Gastrocnemius medialis (tissue), 4 donors: Measurements from ENCODE around the gene RBM19.

Experiments used
- POLR2A ChIP-seq, 2 donors: fragments of 450-650 bp; IDR thresholded peaks; one replicate each; pipeline ENCODE4 v1.6.1; 2017; ENCODE audit warnings: antibody characterized with exemption in 2 of 2, mild to moderate bottlenecking in 2 of 2, moderate library complexity in 2 of 2
- TF ChIP-seq, protein P1 (sequence below), 5 experiments: fragments of 450-650 bp in 3 of 5; fragments of 200-600 bp in 2 of 5; sonication (generic) in 2 of 5; IDR thresholded peaks in 4 of 5; conservative IDR thresholded peaks in 1 of 5; 1 replicate in 4 of 5; 2 replicates in 1 of 5; pipeline ENCODE4 v1.5.1; 2016 to 2019; ENCODE audit warnings: antibody characterized with exemption in 5 of 5, mild to moderate bottlenecking in 3 of 5, moderate library complexity in 3 of 5

DNA sequence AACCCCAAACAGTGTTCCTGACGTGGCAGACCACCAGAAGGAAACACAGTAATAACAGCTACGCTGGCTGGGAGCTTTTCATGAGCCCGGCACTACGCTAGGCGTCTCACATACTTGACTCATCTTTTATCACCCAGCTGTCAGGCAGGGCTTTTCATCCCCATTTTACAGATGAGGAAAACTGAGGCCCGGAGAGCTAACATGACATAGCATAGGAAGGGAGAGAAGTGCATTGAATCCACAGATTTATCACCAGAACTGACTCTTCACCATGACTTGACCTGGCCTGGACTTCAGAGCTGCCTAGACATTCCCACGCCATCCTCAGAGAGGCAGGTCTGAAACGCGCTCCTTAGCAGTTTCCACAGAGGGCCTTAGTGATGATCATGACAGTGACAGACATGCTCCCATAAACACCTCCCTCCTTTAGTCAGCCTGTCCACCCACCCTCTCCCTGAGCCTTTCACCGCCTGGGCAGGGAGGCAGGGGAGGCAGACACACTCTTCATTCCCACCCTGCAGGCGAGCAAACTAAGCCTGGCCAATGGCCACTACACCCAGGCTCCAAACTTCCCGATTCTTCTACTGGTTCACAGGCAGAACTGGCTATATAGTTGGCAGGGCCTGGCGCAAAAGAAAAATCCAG lies 56.2 kb downstream of the RBM19 start:
- TF ChIP-seq POLR2A (IDR thresholded peaks at IDR 0.05): no peak
- TF ChIP-seq, protein P1, sequence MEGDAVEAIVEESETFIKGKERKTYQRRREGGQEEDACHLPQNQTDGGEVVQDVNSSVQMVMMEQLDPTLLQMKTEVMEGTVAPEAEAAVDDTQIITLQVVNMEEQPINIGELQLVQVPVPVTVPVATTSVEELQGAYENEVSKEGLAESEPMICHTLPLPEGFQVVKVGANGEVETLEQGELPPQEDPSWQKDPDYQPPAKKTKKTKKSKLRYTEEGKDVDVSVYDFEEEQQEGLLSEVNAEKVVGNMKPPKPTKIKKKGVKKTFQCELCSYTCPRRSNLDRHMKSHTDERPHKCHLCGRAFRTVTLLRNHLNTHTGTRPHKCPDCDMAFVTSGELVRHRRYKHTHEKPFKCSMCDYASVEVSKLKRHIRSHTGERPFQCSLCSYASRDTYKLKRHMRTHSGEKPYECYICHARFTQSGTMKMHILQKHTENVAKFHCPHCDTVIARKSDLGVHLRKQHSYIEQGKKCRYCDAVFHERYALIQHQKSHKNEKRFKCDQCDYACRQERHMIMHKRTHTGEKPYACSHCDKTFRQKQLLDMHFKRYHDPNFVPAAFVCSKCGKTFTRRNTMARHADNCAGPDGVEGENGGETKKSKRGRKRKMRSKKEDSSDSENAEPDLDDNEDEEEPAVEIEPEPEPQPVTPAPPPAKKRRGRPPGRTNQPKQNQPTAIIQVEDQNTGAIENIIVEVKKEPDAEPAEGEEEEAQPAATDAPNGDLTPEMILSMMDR (IDR thresholded peaks at IDR 0.05 in 4 of 5, conservative IDR thresholded peaks at IDR 0.05 in 1 of 5): no peak
